Esophagus squamous epithelium (tissue), 4 donors: ENCODE measurements around the gene SLC28A3.

ENCODE experiments used
- POLR2A ChIP-seq, 4 donors: fragments of 450-650 bp; IDR thresholded peaks; one replicate each; pipeline ENCODE4 v1.6.1; 2017; ENCODE audit warnings: antibody characterized with exemption in 4 of 4, mild to moderate bottlenecking in 4 of 4, moderate library complexity in 3 of 4
- TF ChIP-seq, protein P1 (sequence below), 6 experiments: fragments of 450-650 bp in 4 of 6; fragments of 200-600 bp in 2 of 6; sonication (generic) in 2 of 6; IDR thresholded peaks; one replicate each; pipeline ENCODE4 v1.5.1; 2016 to 2019; ENCODE audit warnings: antibody characterized with exemption in 6 of 6, mild to moderate bottlenecking in 4 of 6, moderate library complexity in 4 of 6

DNA sequence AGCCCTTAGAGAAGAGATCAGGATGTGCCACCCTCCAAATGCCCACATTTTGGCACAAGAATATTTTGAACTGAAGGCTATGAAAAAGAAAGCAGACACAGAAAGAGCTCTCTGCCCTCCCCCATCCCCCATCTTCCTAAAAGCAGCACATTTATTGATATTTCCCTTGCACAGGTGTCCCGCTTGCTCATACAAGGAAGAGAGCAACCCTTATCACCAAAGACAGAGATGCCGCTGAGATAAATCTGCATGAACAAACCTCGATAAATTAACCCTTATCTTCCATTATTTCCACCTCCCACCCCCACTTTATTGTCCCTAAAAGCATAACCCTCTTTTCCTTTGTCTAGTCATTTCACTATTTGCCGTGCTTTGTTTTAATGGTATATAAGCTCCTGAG, 1.8 kb downstream of the SLC28A3 start:
- TF ChIP-seq, protein P1, sequence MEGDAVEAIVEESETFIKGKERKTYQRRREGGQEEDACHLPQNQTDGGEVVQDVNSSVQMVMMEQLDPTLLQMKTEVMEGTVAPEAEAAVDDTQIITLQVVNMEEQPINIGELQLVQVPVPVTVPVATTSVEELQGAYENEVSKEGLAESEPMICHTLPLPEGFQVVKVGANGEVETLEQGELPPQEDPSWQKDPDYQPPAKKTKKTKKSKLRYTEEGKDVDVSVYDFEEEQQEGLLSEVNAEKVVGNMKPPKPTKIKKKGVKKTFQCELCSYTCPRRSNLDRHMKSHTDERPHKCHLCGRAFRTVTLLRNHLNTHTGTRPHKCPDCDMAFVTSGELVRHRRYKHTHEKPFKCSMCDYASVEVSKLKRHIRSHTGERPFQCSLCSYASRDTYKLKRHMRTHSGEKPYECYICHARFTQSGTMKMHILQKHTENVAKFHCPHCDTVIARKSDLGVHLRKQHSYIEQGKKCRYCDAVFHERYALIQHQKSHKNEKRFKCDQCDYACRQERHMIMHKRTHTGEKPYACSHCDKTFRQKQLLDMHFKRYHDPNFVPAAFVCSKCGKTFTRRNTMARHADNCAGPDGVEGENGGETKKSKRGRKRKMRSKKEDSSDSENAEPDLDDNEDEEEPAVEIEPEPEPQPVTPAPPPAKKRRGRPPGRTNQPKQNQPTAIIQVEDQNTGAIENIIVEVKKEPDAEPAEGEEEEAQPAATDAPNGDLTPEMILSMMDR (IDR thresholded peaks at IDR 0.05), result no peak
- TF ChIP-seq POLR2A (IDR thresholded peaks at IDR 0.05), result no peak
